DMS 273 treated with DMSO at 0.1 percent for 48 hours (cell line): ENCODE results near the gene PHC2.
A peak's percentile ranks its signal among the peaks of the same experiment; 100 is the strongest.

Experiments
- DNase-seq: peaks from one replicate; lab custom pipeline; 2025; lab: John Stamatoyannopoulos, UW

The PHC2 gene

GRCh38 chr1:33454646-33455282 lies 23.9 kb upstream of the PHC2 start:
- DNase-seq, result peak; percentile 46

- DNase-seq, result no peak
These were observed 15.7 kb upstream of the PHC2 start for GRCh38 chr1:33446590-33446989.

- DNase-seq, result no peak
These were observed 14.2 kb upstream of the PHC2 start for GRCh38 chr1:33445108-33445507.

GRCh38 chr1:33443705-33444180 lies 12.8 kb upstream of the PHC2 start:
- no peak for DNase-seq

GRCh38 chr1:33443080-33443704 lies 12.3 kb upstream of the PHC2 start:
- no peak for DNase-seq

GRCh38 chr1:33442141-33442540 lies 11.2 kb upstream of the PHC2 start:
- no peak for DNase-seq

- DNase-seq, result no peak
These were observed 10.3 kb upstream of the PHC2 start for GRCh38 chr1:33441088-33441745.

- no peak for DNase-seq
These were observed 8.8 kb upstream of the PHC2 start for GRCh38 chr1:33439662-33440061.

GRCh38 chr1:33438364-33439160 lies 7.7 kb upstream of the PHC2 start:
- DNase-seq, result no peak

- DNase-seq, result peak; percentile 89
These were observed 5.8 kb upstream of the PHC2 start for GRCh38 chr1:33436557-33437285.

- DNase-seq, result no peak
These were observed 4.4 kb upstream of the PHC2 start for GRCh38 chr1:33435096-33435820.

GRCh38 chr1:33434363-33434750 lies 3.5 kb upstream of the PHC2 start:
- no peak for DNase-seq

- DNase-seq, result no peak
These were observed 2.8 kb upstream of the PHC2 start for GRCh38 chr1:33433509-33434362.

- DNase-seq, result no peak
These were observed 821 bp downstream of the PHC2 start for GRCh38 chr1:33429856-33430691.

- no peak for DNase-seq
These were observed 1.6 kb downstream of the PHC2 start for GRCh38 chr1:33429332-33429731.

- DNase-seq, result no peak
These were observed 2.2 kb downstream of the PHC2 start for GRCh38 chr1:33428661-33429060.

- DNase-seq, result peak; percentile 16
These were observed 4.0 kb downstream of the PHC2 start for GRCh38 chr1:33426916-33427315.

GRCh38 chr1:33425900-33426299 lies 5.0 kb downstream of the PHC2 start:
- no peak for DNase-seq

GRCh38 chr1:33424610-33425009 lies 6.3 kb downstream of the PHC2 start:
- DNase-seq, result no peak
